ENCODE measurements around the gene XAB2. TPM values are rescaled to one million over a fixed set of nuclear protein-coding genes. Genes with fewer than 3 reads are reported as not detected.

The XAB2 gene
- total RNA-seq, 1 donor from 2014 or later: 23.4 TPM

DNA sequence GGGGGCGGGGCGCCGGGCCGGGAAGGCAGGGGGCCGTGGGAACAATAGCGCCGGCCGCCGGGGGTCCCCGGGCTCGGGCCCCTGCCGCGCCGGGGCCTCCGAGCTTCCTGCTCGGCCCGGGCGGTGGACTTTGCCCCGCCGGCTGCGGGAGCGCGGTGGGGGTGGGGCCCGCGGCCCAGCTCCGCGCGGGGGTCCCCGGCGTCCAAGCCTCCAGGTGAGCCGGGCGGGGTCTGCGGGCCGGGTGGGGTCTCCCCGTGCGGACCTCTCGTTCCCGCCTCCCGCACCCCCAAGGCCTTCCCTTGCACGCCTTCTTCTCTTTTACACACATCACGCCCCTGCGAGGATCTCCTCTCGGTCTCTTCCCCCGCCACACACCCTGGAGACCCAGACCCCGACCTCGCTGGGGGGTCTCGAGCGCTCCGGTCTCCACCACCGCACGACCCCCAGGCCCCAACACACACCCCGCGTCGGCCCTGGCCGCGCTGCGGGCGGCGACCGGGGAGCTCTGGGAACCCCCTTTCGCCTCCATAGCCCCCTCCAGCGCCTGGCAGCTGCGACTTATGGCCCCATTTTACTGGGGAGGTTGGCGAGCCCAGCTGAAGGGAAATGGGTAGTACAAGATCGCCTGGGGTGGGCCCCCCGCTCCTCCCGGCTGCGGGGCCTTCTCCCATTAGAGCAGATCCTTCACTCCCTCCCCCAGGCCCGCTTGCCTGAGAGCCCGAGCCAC lies 33.0 kb downstream of the XAB2 start:
- TF ChIP-seq CTCF (IDR thresholded peaks at IDR 0.05; ENCODE audit: insufficient read depth, low read length, severe bottlenecking): no peak
- FAIRE-seq: no peak

DNA sequence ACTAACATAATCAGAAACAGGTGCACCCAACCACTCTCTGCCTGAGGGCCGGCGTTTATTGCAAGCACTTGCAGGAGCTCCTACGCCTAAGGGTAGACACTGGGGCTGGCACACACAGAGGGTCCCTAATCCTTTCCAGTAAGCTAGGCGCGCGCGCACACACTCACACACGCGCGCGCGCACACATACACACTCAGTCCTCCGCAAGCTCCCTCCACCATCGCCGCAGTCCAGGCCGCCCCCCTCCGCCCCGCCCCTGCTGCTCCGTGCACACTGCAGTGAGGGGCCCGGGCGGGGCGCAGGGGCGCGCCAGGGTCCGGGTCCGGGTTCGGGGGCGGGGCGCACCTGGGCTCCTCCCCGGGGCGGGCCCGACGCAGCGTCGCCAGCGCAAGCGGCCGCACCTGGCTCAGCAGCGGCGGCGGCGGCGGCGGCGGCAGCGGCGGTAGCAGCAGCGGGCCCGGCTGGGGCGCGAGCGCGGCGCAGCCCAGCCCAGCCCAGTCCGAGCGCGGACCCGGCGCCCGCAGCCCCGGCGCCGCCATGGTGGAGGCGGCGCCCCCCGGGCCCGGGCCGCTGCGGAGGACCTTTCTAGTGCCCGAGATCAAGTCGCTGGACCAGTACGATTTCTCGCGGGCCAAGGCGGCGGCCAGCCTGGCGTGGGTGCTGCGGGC lies 33.7 kb downstream of the XAB2 start, which contains the start of gene CAMSAP3:
Gene CAMSAP3 (plus strand): TSS at position 398 of the 668 bp plus-strand sequence. CDS start 140 bp downstream, at position 538.
- no peaks in the 10 kb centered on the region for H3K36me3 ChIP-seq (ENCODE audit: control insufficient read depth, insufficient read depth, low read length)
- FAIRE-seq (no peak), DNase-seq (ENCODE audit: low read depth) (no peak)
- peak within 1 kb of the TSS; percentile 65 for H3K4me3 ChIP-seq (ENCODE audit: low read depth, low read length)
- no peaks in the 10 kb centered on the region for H3K27me3 ChIP-seq (ENCODE audit: control insufficient read depth, insufficient read depth, low read length)
- no peak for TF ChIP-seq CTCF (IDR thresholded peaks at IDR 0.05; ENCODE audit: insufficient read depth, low read length, severe bottlenecking)

More for the DNA sequence above, 33.0 kb downstream of the XAB2 start:
- H3K27me3 ChIP-seq (ENCODE audit: control insufficient read depth, insufficient read depth, low read length): no peaks in the 10 kb centered on the region
- H3K36me3 ChIP-seq (ENCODE audit: control insufficient read depth, insufficient read depth, low read length): no peaks in the 10 kb centered on the region
- H3K4me3 ChIP-seq (ENCODE audit: low read depth, low read length): peak overlapping the region; percentile 65
- no peak for DNase-seq (ENCODE audit: low read depth)

DNA sequence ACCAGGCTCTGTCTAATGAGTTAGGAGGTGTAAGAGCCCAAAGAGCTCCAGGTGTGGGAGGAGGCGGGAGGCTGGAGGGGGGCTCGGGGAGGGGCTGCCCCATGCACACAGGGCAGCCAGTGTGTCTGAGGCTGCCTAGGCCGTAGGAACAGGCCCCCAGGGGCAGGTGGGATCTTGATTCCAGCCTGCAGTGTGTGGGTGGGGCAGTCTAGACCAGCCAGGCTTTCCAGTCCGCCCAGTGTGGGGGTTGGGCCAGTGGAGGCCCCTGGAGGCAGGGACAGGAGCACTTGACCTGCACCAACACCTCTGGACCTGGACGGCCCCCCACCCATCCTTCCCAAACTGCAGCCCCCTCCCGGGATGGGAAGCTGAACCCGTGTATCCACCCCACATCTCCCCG lies 39.1 kb downstream of the XAB2 start:
- TF ChIP-seq CTCF (IDR thresholded peaks at IDR 0.05; ENCODE audit: insufficient read depth, low read length, severe bottlenecking): no peak
- H3K4me3 ChIP-seq (ENCODE audit: low read depth, low read length): no peak overlapping the region
- H3K27me3 ChIP-seq (ENCODE audit: control insufficient read depth, insufficient read depth, low read length): no peaks in the 10 kb centered on the region
- DNase-seq (ENCODE audit: low read depth) (peak; percentile 34), FAIRE-seq (no peak)
- no peaks in the 10 kb centered on the region for H3K36me3 ChIP-seq (ENCODE audit: control insufficient read depth, insufficient read depth, low read length)

- DNase-seq (ENCODE audit: low read depth): no peak
- Histone ChIP-seq H3K4me3 (ENCODE audit: low read depth, low read length) (no peak overlapping the region), H3K36me3 (ENCODE audit: control insufficient read depth, insufficient read depth, low read length) (no peaks in the 10 kb centered on the region), H3K27me3 (ENCODE audit: control insufficient read depth, insufficient read depth, low read length) (no peaks in the 10 kb centered on the region)
- FAIRE-seq: no peak
- TF ChIP-seq CTCF (IDR thresholded peaks at IDR 0.05; ENCODE audit: insufficient read depth, low read length, severe bottlenecking): no peak
Measured at GRCh38 chr19:7589822-7590221, 39.5 kb downstream of the XAB2 start.

DNA sequence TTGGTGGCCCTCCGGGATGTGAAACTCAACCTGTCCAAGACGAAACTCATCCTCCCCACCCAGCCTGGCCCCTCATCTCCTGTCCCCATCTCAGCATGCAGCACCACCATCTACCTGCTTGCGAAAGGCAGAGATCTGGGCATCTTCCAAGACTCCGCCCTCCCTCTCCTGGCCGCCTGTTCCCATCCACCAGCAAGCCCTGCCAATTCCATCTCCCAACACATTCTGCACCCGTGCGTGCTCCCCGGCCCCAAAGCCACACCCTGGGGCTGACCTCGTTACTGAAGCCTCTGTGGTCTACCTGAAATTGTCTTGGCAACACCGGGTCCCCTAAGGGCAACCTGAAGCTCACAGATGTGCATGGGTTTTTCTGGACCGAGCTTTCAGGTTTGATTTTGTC lies 46.9 kb downstream of the XAB2 start:
- TF ChIP-seq CTCF (IDR thresholded peaks at IDR 0.05; ENCODE audit: insufficient read depth, low read length, severe bottlenecking): no peak
- no peak for FAIRE-seq
- Histone ChIP-seq H3K36me3 (ENCODE audit: control insufficient read depth, insufficient read depth, low read length) (no peaks in the 10 kb centered on the region), H3K4me3 (ENCODE audit: low read depth, low read length) (no peak overlapping the region), H3K27me3 (ENCODE audit: control insufficient read depth, insufficient read depth, low read length) (no peaks in the 10 kb centered on the region)
- DNase-seq (ENCODE audit: low read depth): no peak

Measured in bronchial epithelial cell (primary cell).